ENCODE results near the gene GSTK1.

GRCh38 chr7:143303733-143304132 lies 40.5 kb downstream of the GSTK1 start:
- TF ChIP-seq CTCF (conservative IDR thresholded peaks at IDR 0.05; ENCODE audit: low read length) (no peak), EZH2phosphoT487 (IDR thresholded peaks at IDR 0.05; ENCODE audit: borderline replicate concordance) (no peak)
